HCT116 (cell line): ENCODE results near the gene KIN. TPM values are rescaled to one million over a fixed set of nuclear protein-coding genes. Genes with fewer than 3 reads are reported as not detected.

Source experiments
- ATAC-seq: fragments of 200-7000 bp; cut with Tn5 transposase; 2 replicates; pipeline ENCODE4 v1.9.1; 2020; ENCODE audit warnings: mild to moderate bottlenecking, moderate library complexity
- BruUV-seq: library from RNA; stranded (reverse); fragments of 400-500 nt; replicated peaks from 2 replicates; lab custom pipeline; 2021; lab: Mats Ljungman, UMichigan
- CTCF ChIA-PET: fragments of 300-600 bp; sonication (Branson Sonifier 250); formaldehyde crosslinking; loops from one replicate; lab custom pipeline; 2021; ENCODE audit warnings: antibody characterized with exemption; lab: Charles Lee
- POLR2A ChIA-PET: fragments of 300-600, 350-600 bp; sonication (Branson Sonifier 250); formaldehyde crosslinking; loops from one replicate; lab custom pipeline; 2021; ENCODE audit warnings: antibody characterized with exemption; lab: Charles Lee
- RAD21 ChIA-PET, 2 experiments: fragments of 300-600 bp; sonication (Branson Sonifier 250); formaldehyde crosslinking; loops; one replicate each; lab custom pipeline; 2023; ENCODE audit warnings: low total read pairs in 2 of 2; ENCODE audit not compliant: uncharacterized antibody in 2 of 2, unreplicated experiment in 2 of 2, low non-redundant PET in 1 of 2; lab: Charles Lee
- DNase-seq: peaks from one replicate; pipeline ENCODE4 v3.0.0-alpha.2; 2010; ENCODE audit warnings: low read depth, low spot score
- H2AFZ ChIP-seq: fragments of 200-600 bp; shearing (Covaris generic), sonication (generic); 2 replicates; pipeline ENCODE4 v1.6.1; 2017; ENCODE audit warnings: low read depth, mixed run types, mixed read lengths, antibody characterized with exemption, low read length; ENCODE audit not compliant: poor library complexity, severe bottlenecking
- H3K27ac ChIP-seq: 2 replicates; pipeline ENCODE4 v1.5.1; 2012; ENCODE audit warnings: low read depth, low read length
- H3K27me3 ChIP-seq: fragments of 200-600 bp; sonication (generic); 2 replicates; pipeline ENCODE4 v1.6.1; 2016; ENCODE audit warnings: mixed run types, low read length, mixed read lengths; ENCODE audit not compliant: insufficient read depth
- H3K36me3 ChIP-seq, 2 experiments: fragments of 200-500 bp in 1 of 2; fragments of 200-600 bp in 1 of 2; sonication (Bioruptor generic) in 1 of 2; sonication (generic) in 1 of 2; 2 replicates each; pipeline versions ENCODE4 v1.5.1 to v1.6.1; 2014 to 2016; ENCODE audit warnings: low read length in 2 of 2, inconsistent platforms in 1 of 2, mixed read lengths in 1 of 2, mixed run types in 1 of 2; ENCODE audit not compliant: insufficient read depth in 2 of 2, control insufficient read depth in 1 of 2
- H3K4me1 ChIP-seq, 2 experiments: fragments of 200-600 bp in 1 of 2; sonication (generic) in 1 of 2; 2 replicates each; pipeline versions ENCODE4 v1.5.1 to v1.6.1; 2012 to 2017; ENCODE audit warnings: low read length in 2 of 2, inconsistent platforms in 1 of 2, mild to moderate bottlenecking in 1 of 2, mixed read lengths in 1 of 2, mixed run types in 1 of 2, moderate library complexity in 1 of 2; ENCODE audit not compliant: insufficient read depth in 2 of 2, control insufficient read depth in 1 of 2
- H3K4me2 ChIP-seq: fragments of 200-600 bp; sonication (generic); 2 replicates; pipeline ENCODE4 v1.6.1; 2017; ENCODE audit warnings: mixed run types, low read length, mixed read lengths
- H3K4me3 ChIP-seq, 2 experiments: fragments of 200-600 bp in 1 of 2; sonication (generic) in 1 of 2; replicated peaks in 1 of 2; 2 replicates each; pipeline ENCODE4 v1.5.1; 2011 to 2016; ENCODE audit warnings: low read length in 2 of 2, control low read depth in 1 of 2, low read depth in 1 of 2, mild to moderate bottlenecking in 1 of 2, mixed read lengths in 1 of 2, mixed run types in 1 of 2
- H3K79me2 ChIP-seq: fragments of 200-600 bp; sonication (generic); 2 replicates; pipeline ENCODE4 v1.6.1; 2017; ENCODE audit warnings: mild to moderate bottlenecking, mixed run types, low read length, moderate library complexity, mixed read lengths; ENCODE audit not compliant: insufficient read depth
- H3K9ac ChIP-seq: fragments of 200-600 bp; sonication (generic); 2 replicates; pipeline ENCODE4 v1.6.1; 2016; ENCODE audit warnings: low read length, mixed read lengths
- H3K9me2 ChIP-seq: fragments of 200-600 bp; sonication (generic), shearing (Covaris generic); 2 replicates; pipeline ENCODE4 v1.6.1; 2017; ENCODE audit warnings: mixed run types, mild to moderate bottlenecking, moderate library complexity; ENCODE audit not compliant: insufficient read depth
- H3K9me3 ChIP-seq, 2 experiments: fragments of 200-500 bp in 1 of 2; fragments of 200-600 bp in 1 of 2; sonication (Bioruptor generic) in 1 of 2; sonication (generic) in 1 of 2; 2 replicates each; pipeline ENCODE4 v1.6.1; 2014 to 2017; ENCODE audit warnings: low read length in 2 of 2, mixed read lengths in 2 of 2, inconsistent platforms in 1 of 2, low read depth in 1 of 2, mild to moderate bottlenecking in 1 of 2, mixed run types in 1 of 2, moderate library complexity in 1 of 2; ENCODE audit not compliant: control insufficient read depth in 1 of 2, insufficient read depth in 1 of 2
- H4K20me1 ChIP-seq: fragments of 200-600 bp; sonication (generic), shearing (Covaris generic); 2 replicates; pipeline ENCODE4 v1.6.1; 2017; ENCODE audit warnings: mixed run types, mild to moderate bottlenecking, moderate library complexity; ENCODE audit not compliant: insufficient read depth
- ATF3 ChIP-seq: IDR thresholded peaks from 2 replicates; pipeline ENCODE4 v1.6.1; 2012
- CEBPB ChIP-seq: IDR thresholded peaks from 2 replicates; pipeline ENCODE4 v1.6.1; 2012; ENCODE audit warnings: low read depth
- EGR1 ChIP-seq: IDR thresholded peaks from 2 replicates; pipeline ENCODE4 v1.6.1; 2012; ENCODE audit warnings: low read depth
- EZH2 ChIP-seq: fragments of 200-600 bp; sonication (generic); IDR thresholded peaks from 2 replicates; pipeline ENCODE4 v1.6.1; 2017; ENCODE audit warnings: antibody characterized with exemption, mixed run types
- FOSL1 ChIP-seq: IDR thresholded peaks from 2 replicates; pipeline ENCODE4 v1.6.1; 2012; ENCODE audit warnings: low read depth
- MAX ChIP-seq: IDR thresholded peaks from 2 replicates; pipeline ENCODE4 v1.6.1; 2012
- SIN3A ChIP-seq: IDR thresholded peaks from 2 replicates; pipeline ENCODE4 v1.6.1; 2012; ENCODE audit warnings: low read depth
- SP1 ChIP-seq: IDR thresholded peaks from 2 replicates; pipeline ENCODE4 v1.6.1; 2012; ENCODE audit warnings: low read depth
- ZFX ChIP-seq: fragments of 450-650 bp; IDR thresholded peaks from 2 replicates; pipeline ENCODE4 v1.6.1; 2017
- ZNF274 ChIP-seq: fragments of 200-500 bp; sonication (Bioruptor generic); IDR thresholded peaks from 2 replicates; pipeline ENCODE4 v1.6.1; 2014; ENCODE audit warnings: mild to moderate bottlenecking, low read depth, low read length, inconsistent platforms
- intact Hi-C: fragments of 100-400 bp; cut with micrococcal nuclease; formaldehyde crosslinking; loops from 2 replicates; pipeline ENCODE4 v1.10.0; 2022
- total RNA-seq: library from RNA; stranded (reverse); gene quantifications from one replicate; pipeline ENCODE4 v1.2.1, GENCODE V29; 2021; ENCODE audit not compliant: unreplicated experiment

Gene KIN
- total RNA-seq, 1 experiment from 2014 or later, result 13.6 TPM

- Histone ChIP-seq H4K20me1 (no peaks in the 10 kb centered on the region), H3K4me2 (no peak overlapping the region), H2AFZ (no peak overlapping the region), H3K9me2 (no peaks in the 10 kb centered on the region), H3K79me2 (no peaks in the 10 kb centered on the region), H3K36me3 (peaks cover 7 to 33% of the 10 kb centered on the region in 2 experiments; a peak in 3 of 4 replicates), H3K4me3 (no peak overlapping the region), H3K4me1 (no peaks in the 10 kb centered on the region), H3K27ac (no peak overlapping the region), H3K27me3 (no peaks in the 10 kb centered on the region), H3K9ac (no peak overlapping the region), H3K9me3 (no peaks in the 10 kb centered on the region)
- ChIA-PET POLR2A (no interaction called here), CTCF (no interaction called here), RAD21 (no interaction called here)
- no TSS peak for BruUV-seq
- no peak for ATAC-seq
- no peak for DNase-seq
- intact Hi-C loops, result no loop called here
- TF ChIP-seq ATF3, result no peak
- no peak for TF ChIP-seq FOSL1
- TF ChIP-seq SIN3A, result no peak
- TF ChIP-seq CEBPB, result no peak
- no peak for TF ChIP-seq ZNF274
- no peak for TF ChIP-seq SP1
- no peak for TF ChIP-seq EGR1
Observed at GRCh38 chr10:7767209-7767608, 20.6 kb downstream of the KIN start.

GRCh38 chr10:7766241-7766640, 21.6 kb downstream of the KIN start:
- no TSS peak for BruUV-seq
- Histone ChIP-seq H2AFZ (no peak overlapping the region), H3K9me3 (no peaks in the 10 kb centered on the region), H3K27me3 (no peaks in the 10 kb centered on the region), H3K36me3 (peaks cover 7 to 41% of the 10 kb centered on the region in 2 experiments; a peak in 3 of 4 replicates), H3K4me2 (no peak overlapping the region), H3K9ac (no peak overlapping the region), H4K20me1 (no peaks in the 10 kb centered on the region), H3K4me3 (no peak overlapping the region), H3K4me1 (no peaks in the 10 kb centered on the region), H3K27ac (no peak overlapping the region), H3K79me2 (no peaks in the 10 kb centered on the region), H3K9me2 (no peaks in the 10 kb centered on the region)
- ChIA-PET RAD21 (no interaction called here), POLR2A (no interaction called here), CTCF (no interaction called here)
- TF ChIP-seq EZH2 (no peak), ZFX (no peak), MAX (no peak)
- no peak for DNase-seq
- no peak for ATAC-seq
- intact Hi-C loops, result no loop called here
